ENCODE data around the gene OR52W1. TPM values are rescaled to one million over a fixed set of nuclear protein-coding genes. Genes with fewer than 3 reads are reported as not detected.

Gene OR52W1
- polyA plus RNA-seq, 1 experiment: not detected

DNA sequence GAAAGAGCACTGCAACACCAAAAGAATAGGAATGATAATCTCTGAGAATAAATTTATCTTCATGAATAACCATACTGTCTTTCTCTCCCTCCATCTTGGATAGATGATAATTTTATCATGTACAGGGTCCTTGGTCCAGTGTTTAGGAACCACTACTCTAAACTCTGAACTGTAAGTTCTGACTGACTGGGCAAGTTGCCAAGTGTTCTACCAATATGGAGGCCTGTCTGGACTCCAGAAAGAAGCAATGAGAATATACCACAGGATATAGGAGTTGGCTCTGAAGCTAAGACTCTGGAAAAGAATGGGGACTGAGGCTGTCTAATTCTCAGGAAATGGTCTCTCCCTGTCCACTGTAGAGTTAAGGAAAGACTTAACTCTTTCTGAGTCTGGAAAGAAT is 33.9 kb downstream of the OR52W1 start:
- ChIA-PET POLR2A (no interaction called here), CTCF (interaction anchor here (1.4 to 7.2 kb wide), 3 partner anchors 13 to 122 kb away, joined by 3 to 61 read pairs (median 10); no protein-coding TSS in a partner anchor)
- no peak for TF ChIP-seq CTCF (IDR thresholded peaks at IDR 0.05; ENCODE audit: low read depth, low read length)
- no peak overlapping the region for H3K27ac ChIP-seq (ENCODE audit: low read depth, low read length)
- H3K27me3 ChIP-seq (ENCODE audit: control insufficient read depth, insufficient read depth, low read length): peaks cover under 1% of the 10 kb centered on the region
- H3K4me3 ChIP-seq (ENCODE audit: low read depth, low read length): no peak overlapping the region
- H3K9me3 ChIP-seq (ENCODE audit: control insufficient read depth, insufficient read depth, low read length): no peaks in the 10 kb centered on the region
- no peak for DNase-seq (ENCODE audit: low read depth, low spot score)

GRCh38 chr11:6233984-6234386 is 35.0 kb downstream of the OR52W1 start:
- no peak for DNase-seq (ENCODE audit: low read depth, low spot score)
- POLR2A ChIA-PET: interaction anchor here (1.0 kb wide), 1 partner anchor 86 kb away, joined by 6 read pairs; the partner anchor contains the start of gene CAVIN3
- peaks cover 3% of the 10 kb centered on the region for H3K27me3 ChIP-seq (ENCODE audit: control insufficient read depth, insufficient read depth, low read length)

GRCh38 chr11:6234387-6235107 is 35.5 kb downstream of the OR52W1 start, which contains the start of gene FHIP1B:
FHIP1B (minus strand) TSS chr11:6234636; CDS start chr11:6224516, 10,120 bp downstream.
- peak; percentile 100 for DNase-seq (ENCODE audit: low read depth, low spot score)
- POLR2A ChIA-PET: interaction anchor here (1.0 kb wide), 1 partner anchor 85 kb away, joined by 6 read pairs; the partner anchor contains the start of gene CAVIN3
- peaks cover 3% of the 10 kb centered on the region for H3K27me3 ChIP-seq (ENCODE audit: control insufficient read depth, insufficient read depth, low read length)
- H3K4me3 ChIP-seq (ENCODE audit: low read depth, low read length): peak within 1 kb of the TSS; percentile 99
- peak within 1 kb of the TSS; percentile 52 for H3K27ac ChIP-seq (ENCODE audit: low read depth, low read length)
- no peaks in the 10 kb centered on the region for H3K9me3 ChIP-seq (ENCODE audit: control insufficient read depth, insufficient read depth, low read length)
- CTCF ChIA-PET: interaction anchor here (1.1 to 7.2 kb wide), 6 partner anchors 9 to 521 kb away, joined by 3 to 61 read pairs (median 5); no protein-coding TSS in a partner anchor
- TF ChIP-seq CTCF (IDR thresholded peaks at IDR 0.05; ENCODE audit: low read depth, low read length): no peak

More at GRCh38 chr11:6233984-6234386, 35.0 kb downstream of the OR52W1 start:
- no peak for TF ChIP-seq CTCF (IDR thresholded peaks at IDR 0.05; ENCODE audit: low read depth, low read length)
- CTCF ChIA-PET: interaction anchor here (1.1 to 7.2 kb wide), 5 partner anchors 9 to 521 kb away, joined by 3 to 61 read pairs (median 6); no protein-coding TSS in a partner anchor
- Histone ChIP-seq H3K4me3 (ENCODE audit: low read depth, low read length) (peak overlapping the region; percentile 99), H3K9me3 (ENCODE audit: control insufficient read depth, insufficient read depth, low read length) (no peaks in the 10 kb centered on the region), H3K27ac (ENCODE audit: low read depth, low read length) (peak overlapping the region; percentile 47)

- H3K27me3 ChIP-seq (ENCODE audit: control insufficient read depth, insufficient read depth, low read length): peaks cover 5% of the 10 kb centered on the region
- no peak overlapping the region for H3K27ac ChIP-seq (ENCODE audit: low read depth, low read length)
- no peak for TF ChIP-seq CTCF (IDR thresholded peaks at IDR 0.05; ENCODE audit: low read depth, low read length)
- H3K9me3 ChIP-seq (ENCODE audit: control insufficient read depth, insufficient read depth, low read length): no peaks in the 10 kb centered on the region; the same call in 1 of the 2 replicates
- no peak overlapping the region for H3K4me3 ChIP-seq (ENCODE audit: low read depth, low read length)
- DNase-seq (ENCODE audit: low read depth, low spot score): no peak
- ChIA-PET POLR2A (no interaction called here), CTCF (interaction anchor here (0.8 to 7.2 kb wide), 4 partner anchors 13 to 126 kb away, joined by 4 to 61 read pairs (median 8); no protein-coding TSS in a partner anchor)
These were observed 38.2 kb downstream of the OR52W1 start for GRCh38 chr11:6237266-6237665.
